Epithelial cell of prostate (primary cell): ENCODE data around the gene AKR7A2.
A peak's percentile ranks its signal among the peaks of the same experiment; 100 is the strongest.
"Not testable (repeated sequence)": the region's sequence is repeated elsewhere in the genome, so short reads cannot be mapped to it uniquely, and the experiment has no call there.

Source experiments
- DNase-seq: peaks from one replicate; pipeline ENCODE4 v3.0.0-alpha.2; 2011; ENCODE audit warnings: low read depth, low spot score
- H3K27ac ChIP-seq: fragments of 450-650 bp; 2 replicates; pipeline ENCODE4 v1.5.1; 2017; ENCODE audit warnings: mild to moderate bottlenecking

Gene AKR7A2

GRCh38 chr1:19270343-19270730 lies 41.6 kb downstream of the AKR7A2 start:
- not testable (repeated sequence) for DNase-seq, H3K27ac ChIP-seq

- not testable (repeated sequence) for H3K27ac ChIP-seq, DNase-seq
Observed at GRCh38 chr1:19269427-19270342, 42.3 kb downstream of the AKR7A2 start.

GRCh38 chr1:19268445-19268844 lies 43.5 kb downstream of the AKR7A2 start:
- H3K27ac ChIP-seq: no peak overlapping the region
- DNase-seq: no peak

GRCh38 chr1:19262744-19263143 lies 49.2 kb downstream of the AKR7A2 start:
- no peak overlapping the region for H3K27ac ChIP-seq
- DNase-seq: no peak

- H3K27ac ChIP-seq: no peak overlapping the region
- DNase-seq: no peak
Observed at GRCh38 chr1:19262047-19262446, 49.9 kb downstream of the AKR7A2 start.

- DNase-seq: peak; percentile 22
- H3K27ac ChIP-seq: peak overlapping the region; percentile 42
Observed at GRCh38 chr1:19260211-19261138, 51.5 kb downstream of the AKR7A2 start.

GRCh38 chr1:19258353-19258752 lies 53.6 kb downstream of the AKR7A2 start:
- DNase-seq: no peak
- no peak overlapping the region for H3K27ac ChIP-seq

GRCh38 chr1:19257178-19257914 lies 54.6 kb downstream of the AKR7A2 start:
- no peak overlapping the region for H3K27ac ChIP-seq
- no peak for DNase-seq

GRCh38 chr1:19256301-19256700 lies 55.6 kb downstream of the AKR7A2 start:
- not testable (repeated sequence) for H3K27ac ChIP-seq, DNase-seq

GRCh38 chr1:19255288-19255687 lies 56.7 kb downstream of the AKR7A2 start:
- no peak overlapping the region for H3K27ac ChIP-seq
- no peak for DNase-seq

- no peak for DNase-seq
- H3K27ac ChIP-seq: no peak overlapping the region
Observed at GRCh38 chr1:19254416-19254815, 57.5 kb downstream of the AKR7A2 start.
